Tongue (tissue), 1 donor: Measurements from ENCODE around the gene FOXE1. TPM values are rescaled to one million over a fixed set of nuclear protein-coding genes. Genes with fewer than 3 reads are reported as not detected.

Source experiments
- total RNA-seq: library from RNA; depleted of rRNA; stranded (reverse); fragments of >200 nt; gene quantifications from one replicate; pipeline ENCODE4 v1.2.3, GENCODE V29; 2014

Gene FOXE1
- total RNA-seq, 1 donor from 2014 or later, result 6.8 TPM

Other genes with a start within 250 kb of the FOXE1 start
- gene TSTD2, start 219.9 kb upstream of the FOXE1 start, total RNA-seq, result 26.7 TPM
- 50.6 TPM for gene NCBP1, start 219.4 kb upstream of the FOXE1 start, total RNA-seq
- gene XPA, start 155.9 kb upstream of the FOXE1 start, total RNA-seq, result 19.7 TPM
- 13.7 TPM for gene TRMO, start 69.3 kb downstream of the FOXE1 start, total RNA-seq
- gene HEMGN, start 84.9 kb downstream of the FOXE1 start, total RNA-seq, result 4.1 TPM
- gene ANP32B, start 130.1 kb downstream of the FOXE1 start, total RNA-seq, result 15.8 TPM
- 40.3 TPM for gene NANS, start 203.5 kb downstream of the FOXE1 start, total RNA-seq